Chondrocyte (in vitro differentiated cells): ENCODE measurements around the gene ARHGAP42. TPM values are rescaled to one million over a fixed set of nuclear protein-coding genes. Genes with fewer than 3 reads are reported as not detected.

Source experiments
- DNase-seq: peaks from one replicate; pipeline ENCODE4 v3.0.0; 2021; ENCODE audit warnings: mixed read lengths, low spot score
- H3K27ac Mint-ChIP-seq: one replicate; pipeline ENCODE4 v1.8.0; 2021; ENCODE audit warnings: mild to moderate bottlenecking, moderate library complexity, mixed read lengths; ENCODE audit not compliant: unreplicated experiment
- H3K27me3 Mint-ChIP-seq: 2 replicates; pipeline ENCODE4 v1.8.0; 2021; ENCODE audit warnings: low read depth, mixed read lengths
- H3K36me3 Mint-ChIP-seq: 2 replicates; pipeline ENCODE4 v1.8.0; 2021; ENCODE audit warnings: low read depth, mixed read lengths
- H3K4me1 Mint-ChIP-seq: 2 replicates; pipeline ENCODE4 v1.8.0; 2021; ENCODE audit warnings: low read depth, mild to moderate bottlenecking, mixed read lengths
- H3K4me3 Mint-ChIP-seq: one replicate; pipeline ENCODE4 v1.8.0; 2021; ENCODE audit warnings: mild to moderate bottlenecking, moderate library complexity, mixed read lengths; ENCODE audit not compliant: unreplicated experiment
- H3K9me3 Mint-ChIP-seq: 2 replicates; pipeline ENCODE4 v1.8.0; 2021; ENCODE audit warnings: low read depth, mixed read lengths
- CTCF ChIP-seq: fragments of 200-600 bp; sonication (generic); IDR thresholded peaks from 2 replicates; pipeline ENCODE4 v1.5.0; 2021; ENCODE audit warnings: antibody characterized with exemption, mild to moderate bottlenecking, moderate library complexity
- total RNA-seq: library from RNA; stranded (reverse); gene quantifications from 3 replicates; pipeline ENCODE4 v1.2.1, GENCODE V29; 2021

ARHGAP42 gene
- total RNA-seq, 1 donor from 2014 or later, result 16.1 TPM

- Mint-ChIP-seq H3K4me1 (peaks cover 16% of the 10 kb centered on the region), H3K27ac (no peak overlapping the region), H3K9me3 (peaks cover 7% of the 10 kb centered on the region), H3K27me3 (no peaks in the 10 kb centered on the region), H3K4me3 (no peak overlapping the region), H3K36me3 (no peaks in the 10 kb centered on the region)
- no peak for TF ChIP-seq CTCF
- DNase-seq, result no peak
Observed at GRCh38 chr11:100812517-100812916, 125.4 kb downstream of the ARHGAP42 start.

- Mint-ChIP-seq H3K9me3 (peaks cover 7% of the 10 kb centered on the region), H3K36me3 (no peaks in the 10 kb centered on the region), H3K27ac (no peak overlapping the region), H3K4me1 (no peaks in the 10 kb centered on the region), H3K27me3 (no peaks in the 10 kb centered on the region), H3K4me3 (no peak overlapping the region)
- DNase-seq, result no peak
- no peak for TF ChIP-seq CTCF
Observed at GRCh38 chr11:100815787-100816330, 128.8 kb downstream of the ARHGAP42 start.

GRCh38 chr11:100816823-100817222 lies 129.7 kb downstream of the ARHGAP42 start:
- peaks cover 7% of the 10 kb centered on the region for H3K9me3 Mint-ChIP-seq
- H3K4me3 Mint-ChIP-seq, result no peak overlapping the region
- H3K27me3 Mint-ChIP-seq, result no peaks in the 10 kb centered on the region
- no peaks in the 10 kb centered on the region for H3K36me3 Mint-ChIP-seq
- peaks cover 3% of the 10 kb centered on the region for H3K4me1 Mint-ChIP-seq
- DNase-seq, result no peak
- H3K27ac Mint-ChIP-seq, result no peak overlapping the region
- no peak for TF ChIP-seq CTCF

- no peaks in the 10 kb centered on the region for H3K36me3 Mint-ChIP-seq
- TF ChIP-seq CTCF, result peak; percentile 18
- DNase-seq, result no peak
- H3K27me3 Mint-ChIP-seq, result no peaks in the 10 kb centered on the region
- peaks cover 7% of the 10 kb centered on the region for H3K9me3 Mint-ChIP-seq
- H3K27ac Mint-ChIP-seq, result no peak overlapping the region
- peaks cover 5% of the 10 kb centered on the region for H3K4me1 Mint-ChIP-seq
- H3K4me3 Mint-ChIP-seq, result no peak overlapping the region
Observed at GRCh38 chr11:100817620-100818019, 130.5 kb downstream of the ARHGAP42 start.

GRCh38 chr11:100820621-100821020 lies 133.5 kb downstream of the ARHGAP42 start:
- no peak for DNase-seq
- no peak overlapping the region for H3K4me3 Mint-ChIP-seq
- peaks cover 20% of the 10 kb centered on the region for H3K4me1 Mint-ChIP-seq
- no peaks in the 10 kb centered on the region for H3K36me3 Mint-ChIP-seq
- TF ChIP-seq CTCF, result no peak
- H3K9me3 Mint-ChIP-seq, result peaks cover 2% of the 10 kb centered on the region
- no peak overlapping the region for H3K27ac Mint-ChIP-seq
- no peaks in the 10 kb centered on the region for H3K27me3 Mint-ChIP-seq
